ENCODE measurements around the gene KAT2A.

- TF ChIP-seq POLR2A (IDR thresholded peaks at IDR 0.05) (no peak), POLR2AphosphoS5 (IDR thresholded peaks at IDR 0.05) (no peak)
Observed at GRCh38 chr17:42120161-42120769, 902 bp downstream of the KAT2A start.
